ENCODE data around the gene HLA-DPA1. TPM values are rescaled to one million over a fixed set of nuclear protein-coding genes. Genes with fewer than 3 reads are reported as not detected.

Gene HLA-DPA1
- total RNA-seq, result 0.43 and 0.97 TPM in 2 replicates

GRCh38 chr6:33073431-33073871 is at the start of gene HLA-DPA1:
TSS of gene HLA-DPA1 (minus strand) at chr6:33073649.
- no peak for TF ChIP-seq CTCF (IDR thresholded peaks at IDR 0.05; ENCODE audit: insufficient read depth, low read depth, low read length)
- no peak within 1 kb of the TSS for H3K4me3 ChIP-seq (ENCODE audit: low read depth, low read length)
- peak; percentile 23 for DNase-seq (ENCODE audit: low read depth)

GRCh38 chr6:33123181-33123580 is 49.7 kb upstream of the HLA-DPA1 start:
- no peak overlapping the region for H3K4me3 ChIP-seq (ENCODE audit: low read depth, low read length)
- no peak for DNase-seq (ENCODE audit: low read depth)
- no peak for TF ChIP-seq CTCF (IDR thresholded peaks at IDR 0.05; ENCODE audit: insufficient read depth, low read depth, low read length)

DNA sequence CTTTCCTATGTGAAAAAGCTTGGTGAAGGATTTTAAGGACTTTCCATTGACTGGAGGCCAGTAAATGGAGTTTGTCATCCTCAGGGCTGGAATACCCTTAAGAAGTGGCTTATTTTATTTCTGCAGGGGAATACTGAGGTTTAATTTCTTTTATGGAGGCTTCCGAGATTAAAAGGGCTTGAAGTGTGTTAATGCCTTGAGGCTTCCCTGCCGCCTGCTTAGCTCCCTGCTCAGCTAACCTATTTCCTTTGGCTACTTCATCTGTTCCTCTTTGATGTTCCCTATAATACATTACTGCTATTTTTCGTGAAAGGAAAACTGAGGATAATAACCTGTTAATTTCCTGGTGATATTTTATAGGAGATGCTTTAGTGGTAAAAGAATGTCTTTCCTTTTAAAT is 46.6 kb upstream of the HLA-DPA1 start:
- H3K4me3 ChIP-seq (ENCODE audit: low read depth, low read length), result no peak overlapping the region
- no peak for TF ChIP-seq CTCF (IDR thresholded peaks at IDR 0.05; ENCODE audit: insufficient read depth, low read depth, low read length)
- DNase-seq (ENCODE audit: low read depth), result no peak

GRCh38 chr6:33118525-33119123 is 45.2 kb upstream of the HLA-DPA1 start:
- H3K4me3 ChIP-seq (ENCODE audit: low read depth, low read length), result no peak overlapping the region
- TF ChIP-seq CTCF (IDR thresholded peaks at IDR 0.05; ENCODE audit: insufficient read depth, low read depth, low read length), result peak; percentile 74
- peak; percentile 54 for DNase-seq (ENCODE audit: low read depth)

DNA sequence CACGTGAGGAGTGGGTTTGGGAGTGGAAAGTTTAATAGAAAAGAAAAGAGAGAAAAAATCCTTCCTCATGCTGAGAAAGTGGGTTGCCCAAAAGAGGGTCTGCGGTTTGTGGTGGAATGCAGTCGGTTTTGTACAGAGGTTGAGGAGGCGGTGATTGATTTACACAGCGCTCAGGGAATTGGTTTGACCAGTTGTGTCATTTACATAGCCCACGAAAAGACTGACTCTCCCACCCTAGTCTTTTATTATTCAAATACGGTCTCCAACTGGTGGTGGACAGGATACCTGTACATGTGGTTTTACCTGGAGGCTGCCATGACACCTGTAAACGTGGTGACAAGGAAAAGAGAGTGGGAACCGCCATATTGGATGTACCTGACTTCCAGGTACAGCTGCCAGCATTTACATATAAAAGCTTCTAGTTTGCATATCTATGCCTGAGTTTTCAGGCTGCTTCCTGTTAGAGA is 44.4 kb upstream of the HLA-DPA1 start:
- no peak for DNase-seq (ENCODE audit: low read depth)
- H3K4me3 ChIP-seq (ENCODE audit: low read depth, low read length), result no peak overlapping the region
- TF ChIP-seq CTCF (IDR thresholded peaks at IDR 0.05; ENCODE audit: insufficient read depth, low read depth, low read length), result no peak

GRCh38 chr6:33116841-33117711 is 43.6 kb upstream of the HLA-DPA1 start:
- no peak for TF ChIP-seq CTCF (IDR thresholded peaks at IDR 0.05; ENCODE audit: insufficient read depth, low read depth, low read length)
- no peak overlapping the region for H3K4me3 ChIP-seq (ENCODE audit: low read depth, low read length)
- DNase-seq (ENCODE audit: low read depth), result no peak
